GM18868 (cell line): ENCODE measurements around the gene ELOVL7.
"Not testable (repeated sequence)": the region's sequence is repeated elsewhere in the genome, so short reads cannot be mapped to it uniquely, and the experiment has no call there.

ENCODE experiments used
- ATAC-seq: cut with Tn5 transposase; IDR thresholded peaks from one replicate; pipeline ENCODE4 v1.9.1; 2021; ENCODE audit warnings: mild to moderate bottlenecking, moderate library complexity; ENCODE audit not compliant: unreplicated experiment

Gene ELOVL7

DNA sequence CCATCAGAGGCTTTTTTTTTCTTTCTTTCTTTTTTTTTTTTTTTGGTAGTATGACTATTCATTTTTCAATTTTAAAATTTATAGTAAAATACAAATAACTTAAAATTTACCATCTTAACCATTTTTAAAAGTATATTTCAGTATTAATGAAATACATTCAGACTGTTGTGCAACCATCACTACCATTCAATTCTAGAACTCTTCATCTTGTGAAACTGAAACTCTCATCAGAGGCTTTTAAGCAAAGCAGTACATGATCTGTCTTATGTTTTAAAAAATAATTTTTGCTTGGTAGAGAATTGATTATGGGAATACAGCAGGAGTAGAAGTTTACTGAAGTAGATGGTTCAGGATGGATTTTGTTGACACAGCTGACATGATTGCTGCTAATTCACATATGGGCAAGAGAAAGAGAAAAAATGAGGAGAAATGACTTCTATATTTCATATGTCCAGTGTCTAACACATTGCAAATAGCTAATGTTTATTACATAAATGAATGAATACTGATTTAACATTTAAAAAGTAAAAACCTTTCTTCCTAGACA lies 13.4 kb downstream of the ELOVL7 start:
- ATAC-seq = peak; percentile 50

DNA sequence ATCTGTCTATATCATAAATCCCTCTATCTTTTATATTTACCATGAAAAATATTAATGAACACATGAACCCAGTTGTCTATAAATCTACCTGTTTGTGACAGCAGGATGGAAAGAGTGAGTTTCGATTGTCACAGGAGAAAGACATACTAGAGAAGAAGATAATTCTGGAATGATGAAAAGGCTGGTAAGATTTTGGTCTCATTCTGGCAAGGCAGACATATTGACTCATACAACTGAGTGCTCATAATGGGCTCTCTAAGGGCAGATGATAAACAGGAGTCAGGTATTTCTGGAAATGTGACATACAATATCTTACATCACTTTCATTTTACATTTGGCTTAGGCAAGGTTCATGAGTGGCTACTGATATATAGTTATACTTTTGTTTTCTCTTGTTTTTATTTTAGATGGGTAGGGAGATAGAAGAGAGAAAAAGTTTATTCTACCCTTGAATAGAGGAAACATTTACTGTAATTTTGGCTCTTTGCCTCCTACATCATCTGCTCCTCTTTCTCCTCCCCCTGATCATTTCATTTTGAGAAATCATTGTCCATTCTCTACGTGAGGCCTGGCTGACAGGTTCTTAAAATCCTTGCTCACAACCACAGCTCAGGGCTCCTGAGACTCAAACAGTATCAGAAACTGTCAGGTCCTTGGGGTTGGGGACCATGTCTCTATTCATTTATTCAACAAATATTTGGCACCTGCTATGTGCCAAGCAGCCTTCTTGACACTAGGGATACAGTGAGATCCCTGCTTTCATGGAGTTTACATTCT lies 14.4 kb downstream of the ELOVL7 start:
- ATAC-seq = no peak

DNA sequence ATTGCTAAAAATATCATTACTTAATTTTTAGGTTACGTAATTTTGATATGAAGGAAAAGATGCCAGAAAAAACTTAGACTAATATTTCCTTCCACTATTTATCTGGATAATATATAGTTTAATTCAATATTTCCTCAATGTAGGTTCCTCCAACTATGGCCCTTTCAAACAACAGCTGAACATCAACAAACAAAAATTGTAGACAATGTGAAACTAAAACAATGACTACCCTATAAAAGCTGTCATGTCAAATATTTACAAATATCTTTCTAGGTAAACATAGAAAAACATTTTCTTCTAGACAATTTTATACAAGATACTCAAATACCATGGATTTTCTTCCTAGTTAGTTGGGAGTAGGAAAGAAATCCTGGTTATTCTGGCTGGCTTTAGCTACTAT lies 16.9 kb downstream of the ELOVL7 start:
- no peak for ATAC-seq

DNA sequence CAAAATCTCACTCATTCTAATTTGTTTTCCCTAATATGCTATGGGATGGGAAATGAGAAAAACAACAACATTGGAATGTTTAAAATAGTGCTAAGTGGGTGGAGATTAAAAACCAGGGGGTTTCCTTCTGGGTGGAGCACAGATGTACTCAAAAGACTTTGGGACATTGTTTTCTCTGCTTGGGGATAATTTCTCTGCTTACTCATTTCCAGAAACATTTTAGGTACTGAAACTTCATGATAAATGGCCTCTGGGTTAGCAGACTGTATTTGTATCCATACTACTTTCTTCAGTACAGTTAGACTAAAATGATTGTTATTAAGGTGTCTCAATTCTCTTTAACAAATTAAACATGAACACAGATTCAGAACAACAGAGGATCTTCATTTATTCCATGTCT lies 17.4 kb downstream of the ELOVL7 start:
- peak; percentile 94 for ATAC-seq

DNA sequence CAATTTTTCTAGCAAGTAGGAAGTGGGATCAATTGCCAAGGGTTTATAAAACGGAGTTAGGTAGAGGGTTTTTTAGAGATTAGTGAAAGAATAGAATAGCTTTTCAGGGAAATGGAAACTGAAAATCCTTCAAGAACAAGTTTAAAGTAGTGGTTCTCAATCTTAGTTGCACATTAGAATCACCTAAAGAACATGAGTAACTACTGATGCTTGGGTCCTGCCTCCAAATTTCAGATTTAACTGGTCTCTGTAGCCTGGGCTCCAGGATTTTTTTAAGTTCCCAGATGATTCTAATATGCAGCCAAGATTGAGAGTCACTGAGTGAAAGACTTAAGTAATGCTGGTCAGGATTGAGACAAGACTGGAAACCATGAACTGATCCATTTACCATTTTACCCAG lies 20.5 kb downstream of the ELOVL7 start:
- no peak for ATAC-seq

DNA sequence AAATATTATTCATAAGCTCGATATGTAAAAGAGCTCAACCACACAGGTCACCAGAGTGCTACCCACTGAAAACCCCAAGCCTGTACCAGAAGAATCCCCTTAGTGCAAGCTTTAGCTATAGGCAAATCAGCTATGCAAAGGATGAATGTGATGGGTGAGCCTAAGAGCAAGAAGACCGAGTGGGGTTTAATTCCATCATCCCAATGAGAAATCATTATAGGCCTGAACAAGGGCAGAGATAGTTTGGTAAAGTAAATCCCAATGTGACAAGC lies 21.8 kb downstream of the ELOVL7 start:
- ATAC-seq = peak; percentile 27

DNA sequence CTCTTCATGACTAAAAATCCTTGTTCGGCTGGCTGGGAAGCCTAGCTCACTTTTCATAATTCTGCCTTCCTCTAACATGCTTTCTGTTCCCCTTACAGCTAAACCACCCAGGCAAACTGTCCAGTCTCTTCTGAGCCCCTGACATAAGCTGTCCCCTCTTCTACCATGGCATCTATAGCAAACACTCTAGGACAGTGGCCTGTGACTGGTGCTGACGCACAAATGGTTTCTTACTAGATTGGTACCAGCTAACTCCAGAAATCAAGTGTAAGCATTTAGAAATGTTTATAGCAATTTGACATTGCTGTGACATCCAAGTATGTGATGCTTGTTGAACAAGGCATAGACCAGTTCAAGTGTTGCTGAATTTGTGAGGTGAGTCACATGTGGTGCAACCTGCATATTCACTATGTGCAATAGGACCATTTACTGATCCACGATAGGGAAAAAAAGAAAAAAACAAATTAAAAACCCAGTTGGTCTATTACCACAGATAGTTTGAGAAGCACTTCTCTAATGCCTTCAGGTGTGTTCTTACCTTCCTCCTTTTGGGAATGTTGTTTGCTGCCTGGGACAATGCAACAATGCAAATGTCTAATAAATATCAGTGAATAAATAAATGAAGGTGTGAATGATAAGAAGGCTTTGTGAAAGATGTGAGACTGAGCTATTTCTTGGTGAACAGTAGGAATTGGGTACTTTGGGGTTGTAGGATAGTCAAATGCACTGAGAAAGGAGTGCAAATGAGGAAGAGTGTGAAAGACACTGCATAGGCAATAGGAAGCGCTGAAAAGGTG lies 22.4 kb downstream of the ELOVL7 start:
- ATAC-seq = no peak

DNA sequence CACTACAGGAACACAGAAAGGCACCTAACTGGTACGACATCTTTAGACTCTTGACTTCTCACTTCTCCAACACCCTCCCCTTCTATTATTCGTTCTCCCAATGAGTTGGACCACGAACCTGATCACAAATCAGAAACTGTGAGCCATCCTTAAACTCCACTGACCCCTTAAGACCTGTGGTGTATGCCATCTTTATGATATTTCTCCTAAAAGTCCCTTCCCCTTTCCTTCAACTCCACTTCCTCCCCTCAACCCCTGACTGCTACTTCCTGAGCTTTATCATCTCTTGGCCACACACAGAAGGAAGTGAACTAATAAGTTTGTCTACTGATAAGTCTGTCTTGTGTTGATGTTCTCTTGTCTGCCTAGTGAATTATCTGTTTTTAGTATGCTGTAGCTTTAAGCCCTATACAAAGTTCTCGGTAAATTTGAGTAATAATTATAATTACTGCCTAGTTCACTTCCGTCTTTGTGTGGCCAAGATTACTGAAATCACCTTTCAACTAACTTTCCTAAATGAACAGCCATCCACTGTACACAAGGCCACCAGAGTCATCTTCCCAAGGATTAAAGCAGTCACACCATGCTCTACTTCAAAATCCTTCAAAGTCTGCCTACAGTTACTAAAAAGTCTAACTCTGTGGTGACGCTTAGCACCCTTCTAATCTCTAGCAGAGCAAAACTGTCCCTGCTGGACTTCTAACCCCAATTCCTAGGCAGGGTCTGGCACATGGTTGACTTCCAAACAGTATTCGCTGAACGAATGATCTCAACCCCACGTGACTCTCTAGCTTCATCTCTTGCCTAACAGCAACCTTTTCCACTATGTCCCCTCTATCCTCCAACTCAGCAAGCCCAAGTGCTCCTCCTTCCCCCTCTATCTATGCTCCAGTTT lies 23.2 kb downstream of the ELOVL7 start:
- ATAC-seq = no peak

DNA sequence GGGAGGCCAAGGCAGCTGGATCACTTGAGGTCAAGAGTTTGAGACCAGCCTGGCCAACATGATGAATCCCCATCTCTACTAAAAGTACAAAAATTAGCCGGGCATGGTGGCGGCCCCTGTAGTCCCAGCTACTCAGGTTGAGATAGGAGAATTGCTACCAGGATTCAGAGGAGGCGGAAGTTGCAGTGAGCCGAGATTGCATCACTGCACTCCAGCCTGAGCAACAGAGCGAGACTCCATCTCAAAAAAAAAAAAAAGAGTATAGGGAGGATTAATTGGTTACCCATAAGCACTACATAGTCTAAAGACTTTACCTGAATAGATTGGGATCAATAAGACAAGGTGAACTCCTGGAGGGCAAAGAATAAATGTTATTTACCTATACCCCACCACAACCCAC lies 27.9 kb downstream of the ELOVL7 start:
- ATAC-seq = not testable (repeated sequence)

DNA sequence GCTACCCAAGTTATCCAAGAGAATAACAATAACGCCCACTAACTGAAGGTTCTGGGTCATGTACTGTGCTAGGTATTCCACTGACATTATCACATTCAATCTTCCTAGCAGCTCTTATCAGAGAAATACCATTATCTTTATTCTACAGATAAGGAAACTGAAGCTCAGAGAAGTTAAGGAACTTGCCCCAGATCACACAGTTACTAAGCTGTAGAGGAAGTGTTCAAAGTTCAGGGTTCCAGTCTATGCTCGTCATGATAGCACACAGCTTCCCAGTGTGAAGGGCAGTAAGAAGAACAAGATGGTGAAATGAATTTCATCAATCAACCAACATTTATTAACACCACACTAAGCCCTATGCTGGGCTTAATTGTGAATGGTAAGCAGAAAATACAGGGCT lies 29.6 kb downstream of the ELOVL7 start:
- no peak for ATAC-seq

DNA sequence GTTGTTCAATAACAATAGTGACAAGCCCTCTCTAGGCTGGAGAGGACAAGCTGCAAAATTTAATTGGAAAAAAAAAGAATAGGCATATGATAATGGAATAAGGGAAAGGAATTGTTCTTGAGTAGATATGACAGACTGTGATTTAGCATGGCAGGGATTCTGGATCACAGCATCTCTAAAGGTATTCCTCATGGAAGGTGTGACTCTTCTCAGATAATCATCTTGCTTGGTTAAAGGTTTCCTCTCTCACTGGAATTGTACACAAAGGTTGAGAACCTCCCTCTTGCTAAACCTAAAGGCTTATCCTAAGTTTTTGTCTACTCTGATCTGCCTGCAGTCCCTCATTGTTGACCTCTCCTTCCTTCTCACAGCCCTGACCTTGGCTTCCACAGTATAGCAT lies 31.6 kb downstream of the ELOVL7 start:
- no peak for ATAC-seq

DNA sequence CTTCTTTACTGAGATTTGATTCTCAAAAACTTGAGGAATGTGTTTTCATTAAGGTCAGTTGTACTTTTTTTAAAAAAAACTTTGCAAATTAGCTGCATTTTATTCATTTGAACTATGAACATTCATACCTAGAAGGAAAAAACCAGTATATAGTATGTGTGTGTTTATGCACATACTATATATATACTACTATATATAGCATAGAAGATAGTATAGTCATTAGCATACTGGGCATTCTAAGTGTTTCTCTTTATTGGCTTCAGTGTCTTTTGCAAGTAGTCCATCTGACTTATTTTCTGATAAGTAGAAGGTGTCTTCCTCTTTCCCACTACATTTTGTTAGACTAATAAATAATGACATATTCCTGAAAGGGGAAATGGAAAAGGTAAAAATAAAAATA lies 33.0 kb downstream of the ELOVL7 start:
- no peak for ATAC-seq

DNA sequence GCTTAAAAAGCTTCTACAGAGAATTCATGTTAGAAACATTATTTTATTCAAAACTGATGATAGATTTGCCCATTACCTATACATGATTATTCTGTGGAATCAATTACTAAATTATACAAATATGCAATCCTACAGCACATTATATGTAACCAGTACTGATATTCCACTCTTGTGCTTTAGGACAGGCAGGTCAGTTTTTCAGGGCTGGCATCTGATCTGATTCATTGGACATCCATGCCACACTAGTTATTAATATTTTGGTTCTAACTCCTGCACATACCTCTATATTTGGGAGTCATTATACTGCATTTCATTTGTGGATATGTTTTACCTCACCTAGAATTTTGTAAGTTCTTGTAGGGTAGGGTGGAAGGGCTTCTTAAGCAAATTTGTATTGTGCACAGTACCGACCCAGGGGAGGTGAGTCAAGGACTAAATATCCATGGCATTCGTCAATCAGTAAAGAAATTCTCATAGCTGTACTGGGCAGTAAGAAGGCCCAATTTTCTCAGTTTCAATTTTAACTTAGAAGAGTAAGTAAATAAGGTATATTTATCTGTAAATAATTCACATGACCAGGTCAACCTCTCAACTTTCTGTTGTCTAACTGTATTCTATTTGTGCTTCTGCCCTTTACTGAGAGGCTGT lies 33.5 kb downstream of the ELOVL7 start:
- ATAC-seq = no peak

DNA sequence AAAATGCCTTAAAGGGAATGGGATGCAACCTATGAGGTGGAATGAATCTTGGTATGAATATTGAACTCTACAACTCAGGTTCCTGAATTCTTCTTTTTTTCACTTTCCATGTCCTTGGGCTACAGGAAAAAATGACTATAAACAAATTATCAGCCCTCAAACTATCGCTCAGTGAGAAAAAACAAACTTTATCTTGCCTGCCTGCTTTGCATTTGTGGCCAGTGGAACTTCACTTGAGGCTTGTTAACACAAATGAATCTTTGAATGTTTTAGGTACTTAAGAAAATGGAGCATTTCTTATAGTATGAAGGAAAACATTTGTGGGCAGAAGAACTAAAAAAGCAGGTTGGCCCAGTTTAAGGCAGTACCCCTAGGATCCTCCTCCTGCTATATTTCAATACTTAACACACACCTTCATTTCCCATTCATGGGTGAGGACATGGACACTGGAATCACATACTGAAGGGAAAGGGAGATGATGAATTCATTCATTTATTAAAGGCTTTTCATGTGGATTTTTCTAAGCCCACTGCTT lies 34.1 kb downstream of the ELOVL7 start:
- no peak for ATAC-seq

DNA sequence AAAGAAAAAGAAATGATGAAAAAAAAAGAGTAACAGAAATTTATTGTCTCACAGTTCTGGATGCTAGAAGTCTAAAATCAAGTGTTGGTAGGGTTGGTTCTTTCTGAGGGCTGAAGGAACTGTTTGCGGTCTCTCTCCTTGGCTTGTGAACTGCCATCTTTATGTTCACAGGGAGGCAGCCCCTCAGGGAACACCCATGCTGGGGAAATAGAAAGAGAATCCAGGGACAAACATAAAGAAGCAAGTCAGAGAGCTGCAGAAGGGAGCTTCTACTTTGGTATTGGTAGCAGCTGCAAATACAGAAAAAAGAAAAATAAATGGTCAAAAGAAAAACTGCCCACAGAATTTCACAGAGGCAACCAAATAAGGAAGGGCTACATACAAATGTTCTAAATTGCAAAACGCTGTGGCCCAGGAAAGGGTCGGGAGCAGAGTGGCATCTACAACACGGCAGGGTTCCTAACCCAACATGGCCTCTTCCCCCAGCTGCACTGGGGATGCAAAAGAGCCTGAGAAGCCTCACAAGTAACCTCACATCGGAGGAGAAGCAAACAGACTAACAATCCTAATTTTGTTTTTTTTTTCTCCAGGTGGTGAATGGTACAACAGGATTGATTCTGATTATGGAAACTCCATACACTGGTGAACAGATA lies 37.4 kb downstream of the ELOVL7 start:
- ATAC-seq = no peak

DNA sequence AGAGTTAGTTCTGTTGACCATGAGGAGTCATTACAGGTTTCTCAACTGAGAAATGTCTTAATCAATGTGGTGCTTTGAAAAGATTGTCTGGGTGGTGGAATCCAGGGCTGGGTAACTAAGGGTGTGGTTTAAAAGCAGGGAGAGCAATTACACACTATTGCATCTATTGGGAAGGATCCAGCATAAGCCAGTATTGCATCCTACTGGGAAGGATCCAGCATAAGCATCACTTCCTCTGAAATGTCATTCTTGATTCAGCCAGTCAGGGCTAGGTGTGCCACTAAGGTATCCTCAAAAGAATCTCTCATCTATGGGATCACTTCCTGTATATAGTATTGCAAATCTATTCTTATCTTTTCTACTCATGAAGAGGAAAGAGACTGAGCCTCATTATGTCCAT lies 38.6 kb downstream of the ELOVL7 start:
- ATAC-seq = no peak

DNA sequence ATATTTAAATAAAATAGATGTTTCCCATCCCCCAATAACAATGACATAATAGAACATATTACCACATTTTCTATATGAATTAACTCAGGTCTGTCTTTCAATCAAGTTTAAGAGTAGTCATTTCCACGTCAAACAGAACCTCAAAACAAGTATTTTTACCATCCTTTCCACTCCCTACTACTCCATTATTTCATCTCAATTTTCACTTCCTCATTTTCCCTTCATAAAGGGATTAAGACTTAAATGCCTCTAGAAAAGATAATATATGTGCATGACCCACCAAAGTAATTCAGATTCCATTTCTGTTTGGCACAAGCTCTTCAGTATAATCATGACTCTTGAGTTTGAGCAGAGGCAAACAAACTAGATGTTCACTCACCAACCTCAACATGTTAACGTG lies 40.4 kb downstream of the ELOVL7 start:
- no peak for ATAC-seq

DNA sequence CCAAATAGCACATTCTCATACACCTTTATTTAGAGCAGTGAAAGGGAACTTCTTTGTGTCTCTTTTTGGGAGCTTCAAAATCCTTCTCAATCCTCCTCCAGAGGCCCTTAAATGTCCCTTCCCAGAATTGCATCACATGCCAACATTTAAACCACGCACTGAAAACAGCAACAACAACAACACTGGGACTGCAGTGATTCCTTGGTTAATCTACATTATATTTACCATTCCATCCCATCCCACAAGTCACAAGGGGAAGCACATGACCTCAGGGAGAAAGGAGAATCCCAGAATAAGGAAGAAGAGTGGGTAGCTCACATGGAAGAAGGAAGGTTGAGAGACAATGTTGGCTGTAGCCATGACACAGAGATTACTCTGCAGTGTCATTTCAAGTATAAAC lies 41.1 kb downstream of the ELOVL7 start:
- ATAC-seq = no peak

DNA sequence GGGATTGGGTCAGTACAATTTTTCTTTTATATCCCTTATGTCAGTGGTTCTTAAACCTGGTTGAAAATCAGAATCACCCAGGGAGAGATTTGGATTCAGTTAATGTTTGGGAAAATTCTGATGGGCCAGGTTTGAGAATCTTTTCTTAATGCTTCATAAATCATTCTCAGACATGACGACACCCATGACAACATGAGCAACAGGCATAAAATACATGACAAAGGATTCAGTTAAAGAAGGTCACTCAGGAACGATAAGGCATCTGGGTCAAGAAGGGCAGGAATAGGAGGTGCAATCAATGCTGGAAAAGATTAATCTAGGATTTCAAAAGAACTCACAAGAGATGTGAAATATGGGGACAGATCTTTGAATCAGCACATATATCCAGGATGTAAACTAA lies 41.8 kb downstream of the ELOVL7 start:
- ATAC-seq = no peak

DNA sequence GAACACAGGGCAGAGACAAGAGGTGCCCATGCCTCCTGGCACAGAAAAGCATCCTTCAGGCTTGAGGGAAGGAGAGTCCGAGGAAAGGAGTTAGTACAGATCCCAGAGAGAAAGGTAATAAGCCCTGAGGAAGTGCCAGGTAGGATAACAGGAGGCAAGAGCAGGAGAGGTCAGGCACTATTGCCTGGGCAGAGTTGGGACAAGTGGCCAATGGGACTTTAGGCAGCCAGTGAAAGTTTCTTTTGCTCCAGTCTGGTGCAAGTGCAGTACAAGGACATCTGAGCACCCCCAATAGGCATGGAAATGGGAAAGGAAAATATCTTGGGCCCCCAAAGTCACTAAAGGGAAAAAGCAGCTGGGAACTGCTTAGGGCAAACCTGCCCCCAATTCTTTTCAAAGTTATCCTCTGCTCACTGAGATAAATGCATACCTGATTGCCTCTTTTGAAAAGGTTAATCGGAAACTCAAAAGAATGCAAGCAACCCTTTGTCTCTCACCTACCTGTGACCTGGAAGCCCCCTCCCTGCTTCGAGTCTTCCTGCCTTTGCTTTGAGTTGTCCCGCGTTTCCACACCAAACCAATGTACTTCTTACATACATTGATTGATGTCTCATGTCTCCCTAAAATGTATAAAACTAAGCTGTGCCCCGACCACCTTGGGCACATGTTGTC lies 46.5 kb downstream of the ELOVL7 start:
- no peak for ATAC-seq
